Right atrium auricular region (tissue), 2 donors: Measurements from ENCODE around the gene SRGAP3. TPM values are rescaled to one million over a fixed set of nuclear protein-coding genes. Genes with fewer than 3 reads are reported as not detected.

Source experiments
- DNase-seq: peaks from one replicate; pipeline ENCODE4 v3.0.0-alpha.2; 2019; ENCODE audit warnings: low spot score
- H3K27ac ChIP-seq, 2 donors: fragments of 200-600 bp; sonication (generic); 1 replicate in 1 of 2; 2 replicates in 1 of 2; pipeline ENCODE4 v1.5.1; 2016 to 2019
- H3K27me3 ChIP-seq, 2 donors: fragments of 200-600 bp; sonication (generic); one replicate each; pipeline versions ENCODE4 v1.5.1 to v1.6.0; 2017 to 2019
- H3K36me3 ChIP-seq: fragments of 200-600 bp; sonication (generic); one replicate; pipeline ENCODE4 v1.5.1; 2016
- H3K4me1 ChIP-seq, 2 donors: fragments of 200-600 bp; sonication (generic); one replicate each; pipeline versions ENCODE4 v1.5.1 to v1.6.0; 2017 to 2019
- H3K4me3 ChIP-seq, 2 donors: fragments of 200-600 bp; sonication (generic); 1 replicate in 1 of 2; 2 replicates in 1 of 2; pipeline ENCODE4 v1.5.1; 2017 to 2019; ENCODE audit warnings: mild to moderate bottlenecking in 1 of 2, moderate library complexity in 1 of 2
- H3K9me3 ChIP-seq, 2 donors: fragments of 200-600 bp; sonication (generic); one replicate each; pipeline ENCODE4 v1.5.1; 2019
- CTCF ChIP-seq, 2 donors: fragments of 200-600 bp; sonication (generic); IDR thresholded peaks; one replicate each; pipeline ENCODE4 v1.5.1; 2019; ENCODE audit warnings: antibody characterized with exemption in 2 of 2
- total RNA-seq, 2 donors: library from RNA; depleted of rRNA; stranded (reverse); fragments of >200 nt; gene quantifications; one replicate each; pipeline ENCODE4 v1.1.0, GENCODE V29; 2016

The SRGAP3 gene
- total RNA-seq, 2 donors from 2014 or later, result 4.0 to 5.0 TPM

GRCh38 chr3:9192248-9193025, 57.0 kb downstream of the SRGAP3 start:
- no peaks in the 10 kb centered on the region for H3K4me1 ChIP-seq
- no peak overlapping the region for H3K4me3 ChIP-seq
- H3K27me3 ChIP-seq, result no peaks in the 10 kb centered on the region
- no peak overlapping the region for H3K27ac ChIP-seq
- no peaks in the 10 kb centered on the region for H3K36me3 ChIP-seq
- H3K9me3 ChIP-seq, result no peaks in the 10 kb centered on the region
- no peak for DNase-seq
- TF ChIP-seq CTCF (IDR thresholded peaks at IDR 0.05), result no peak

DNA sequence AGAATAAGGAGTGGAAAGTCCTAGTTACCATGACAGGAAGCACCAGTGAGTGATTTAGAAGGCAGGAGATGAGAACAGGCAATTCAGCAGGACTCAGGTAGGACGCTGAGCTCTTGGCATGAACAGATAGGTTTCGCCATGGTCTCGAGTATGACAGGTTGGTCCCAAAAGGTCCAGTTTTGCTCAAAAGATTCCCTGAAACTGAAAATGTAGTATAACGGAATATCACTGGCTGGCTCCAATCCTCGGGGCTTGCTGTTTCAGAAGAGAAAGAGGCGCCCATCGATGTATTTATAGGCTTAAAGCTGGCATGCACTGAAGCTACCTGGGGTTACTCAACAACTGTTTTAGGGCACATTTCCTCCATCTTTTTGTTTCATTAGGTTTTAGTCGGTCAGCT, 59.2 kb downstream of the SRGAP3 start:
- no peak overlapping the region for H3K4me3 ChIP-seq
- H3K27me3 ChIP-seq, result no peaks in the 10 kb centered on the region
- TF ChIP-seq CTCF (IDR thresholded peaks at IDR 0.05), result no peak
- H3K9me3 ChIP-seq, result no peaks in the 10 kb centered on the region
- H3K27ac ChIP-seq, result no peak overlapping the region
- H3K36me3 ChIP-seq, result no peaks in the 10 kb centered on the region
- no peaks in the 10 kb centered on the region for H3K4me1 ChIP-seq
- no peak for DNase-seq

DNA sequence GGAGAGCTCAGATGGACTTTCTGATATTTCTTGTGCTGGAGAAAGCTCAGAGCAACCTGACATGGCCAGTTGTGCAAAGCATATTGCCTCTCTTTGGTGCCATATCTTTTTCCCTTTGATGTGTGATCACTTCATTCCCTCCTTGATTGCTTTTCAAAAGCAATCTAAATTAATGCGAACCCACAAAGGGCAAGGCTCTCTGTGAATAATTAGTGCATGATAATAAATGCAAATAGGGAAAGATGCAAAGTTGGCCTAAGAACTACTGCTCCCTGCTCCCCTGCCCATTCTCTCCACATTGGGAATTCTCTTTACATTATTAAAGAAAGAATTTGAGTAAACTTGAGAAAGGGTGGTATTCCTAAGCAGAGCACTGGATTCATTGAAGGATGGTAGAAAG, 60.9 kb downstream of the SRGAP3 start:
- TF ChIP-seq CTCF (IDR thresholded peaks at IDR 0.05), result no peak
- DNase-seq, result no peak
- H3K4me3 ChIP-seq, result no peak overlapping the region
- no peak overlapping the region for H3K27ac ChIP-seq
- no peaks in the 10 kb centered on the region for H3K9me3 ChIP-seq
- H3K4me1 ChIP-seq, result no peaks in the 10 kb centered on the region
- H3K27me3 ChIP-seq, result no peaks in the 10 kb centered on the region
- no peaks in the 10 kb centered on the region for H3K36me3 ChIP-seq

DNA sequence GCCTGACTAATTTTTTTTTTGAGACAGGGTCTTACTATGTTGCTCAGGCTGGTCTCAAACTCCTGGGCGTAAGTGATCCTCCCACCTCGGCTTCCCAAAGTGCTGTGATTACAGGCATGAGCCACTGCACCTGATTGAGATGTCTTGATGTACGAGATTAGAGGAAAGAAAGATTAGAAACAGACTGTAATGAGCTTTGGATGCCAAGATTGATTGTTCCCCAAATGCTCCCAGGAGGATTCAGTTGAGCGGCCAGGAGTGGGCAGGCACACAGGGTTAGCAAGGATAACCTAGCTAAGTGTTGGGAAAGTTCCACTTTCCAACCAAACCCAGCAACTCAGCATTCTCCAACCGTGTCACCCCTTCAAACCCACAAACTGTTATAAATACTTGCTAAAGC, 63.7 kb downstream of the SRGAP3 start:
- Histone ChIP-seq H3K27me3 (no peaks in the 10 kb centered on the region), H3K4me3 (no peak overlapping the region), H3K36me3 (no peaks in the 10 kb centered on the region), H3K27ac (no peak overlapping the region), H3K4me1 (no peaks in the 10 kb centered on the region), H3K9me3 (no peaks in the 10 kb centered on the region)
- no peak for DNase-seq
- no peak for TF ChIP-seq CTCF (IDR thresholded peaks at IDR 0.05)

DNA sequence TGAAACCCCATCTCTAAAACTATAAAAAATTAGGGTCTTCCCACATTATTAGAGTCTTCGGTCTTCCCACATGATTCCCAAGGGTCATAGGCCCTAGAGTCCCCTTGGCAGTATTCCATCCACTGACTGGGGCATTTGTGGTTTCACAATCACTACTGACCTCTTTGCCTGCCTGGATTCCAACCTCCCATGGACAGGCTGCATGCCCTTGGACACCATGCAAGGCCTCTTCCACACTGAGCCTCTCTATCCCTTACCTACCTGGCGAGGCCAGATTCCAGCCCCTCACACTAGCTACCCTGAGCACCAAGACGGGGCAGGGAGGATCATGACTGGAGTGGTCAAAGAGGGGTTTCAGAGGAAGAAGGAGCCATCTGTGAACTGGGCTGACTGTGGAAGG, 64.4 kb downstream of the SRGAP3 start:
- TF ChIP-seq CTCF (IDR thresholded peaks at IDR 0.05), result no peak
- H3K27me3 ChIP-seq, result no peaks in the 10 kb centered on the region
- no peaks in the 10 kb centered on the region for H3K4me1 ChIP-seq
- H3K27ac ChIP-seq, result no peak overlapping the region
- no peaks in the 10 kb centered on the region for H3K9me3 ChIP-seq
- DNase-seq, result no peak
- no peak overlapping the region for H3K4me3 ChIP-seq
- no peaks in the 10 kb centered on the region for H3K36me3 ChIP-seq

- no peak for DNase-seq
- H3K9me3 ChIP-seq, result no peaks in the 10 kb centered on the region
- H3K27me3 ChIP-seq, result no peaks in the 10 kb centered on the region
- no peak overlapping the region for H3K4me3 ChIP-seq
- no peak overlapping the region for H3K27ac ChIP-seq
- no peaks in the 10 kb centered on the region for H3K36me3 ChIP-seq
- no peaks in the 10 kb centered on the region for H3K4me1 ChIP-seq
- TF ChIP-seq CTCF (IDR thresholded peaks at IDR 0.05), result no peak
Measured at GRCh38 chr3:9184461-9184835, 65.0 kb downstream of the SRGAP3 start.
